GM12892 (cell line): ENCODE data around the gene HOXA3.

Source experiments
- DNase-seq: peaks from one replicate; pipeline ENCODE4 v3.0.0; 2011; ENCODE audit not compliant: insufficient read length
- FAIRE-seq: peaks from 2 replicates; lab custom pipeline; 2011; peaks lifted over from hg19 to GRCh38; lab: Jason Lieb, UNC
- POLR2A ChIP-seq: IDR thresholded peaks from 2 replicates; pipeline ENCODE4 v1.6.1; 2011; ENCODE audit warnings: low read depth, low read length, control low read depth
- POLR2AphosphoS5 ChIP-seq: IDR thresholded peaks from 2 replicates; pipeline ENCODE4 v1.6.1; 2011; ENCODE audit warnings: low read depth, low read length, control low read depth
- TAF1 ChIP-seq: IDR thresholded peaks from 2 replicates; pipeline ENCODE4 v1.6.1; 2011; ENCODE audit warnings: low read depth, mild to moderate bottlenecking, control low read depth, low read length, borderline replicate concordance

HOXA3 gene

DNA sequence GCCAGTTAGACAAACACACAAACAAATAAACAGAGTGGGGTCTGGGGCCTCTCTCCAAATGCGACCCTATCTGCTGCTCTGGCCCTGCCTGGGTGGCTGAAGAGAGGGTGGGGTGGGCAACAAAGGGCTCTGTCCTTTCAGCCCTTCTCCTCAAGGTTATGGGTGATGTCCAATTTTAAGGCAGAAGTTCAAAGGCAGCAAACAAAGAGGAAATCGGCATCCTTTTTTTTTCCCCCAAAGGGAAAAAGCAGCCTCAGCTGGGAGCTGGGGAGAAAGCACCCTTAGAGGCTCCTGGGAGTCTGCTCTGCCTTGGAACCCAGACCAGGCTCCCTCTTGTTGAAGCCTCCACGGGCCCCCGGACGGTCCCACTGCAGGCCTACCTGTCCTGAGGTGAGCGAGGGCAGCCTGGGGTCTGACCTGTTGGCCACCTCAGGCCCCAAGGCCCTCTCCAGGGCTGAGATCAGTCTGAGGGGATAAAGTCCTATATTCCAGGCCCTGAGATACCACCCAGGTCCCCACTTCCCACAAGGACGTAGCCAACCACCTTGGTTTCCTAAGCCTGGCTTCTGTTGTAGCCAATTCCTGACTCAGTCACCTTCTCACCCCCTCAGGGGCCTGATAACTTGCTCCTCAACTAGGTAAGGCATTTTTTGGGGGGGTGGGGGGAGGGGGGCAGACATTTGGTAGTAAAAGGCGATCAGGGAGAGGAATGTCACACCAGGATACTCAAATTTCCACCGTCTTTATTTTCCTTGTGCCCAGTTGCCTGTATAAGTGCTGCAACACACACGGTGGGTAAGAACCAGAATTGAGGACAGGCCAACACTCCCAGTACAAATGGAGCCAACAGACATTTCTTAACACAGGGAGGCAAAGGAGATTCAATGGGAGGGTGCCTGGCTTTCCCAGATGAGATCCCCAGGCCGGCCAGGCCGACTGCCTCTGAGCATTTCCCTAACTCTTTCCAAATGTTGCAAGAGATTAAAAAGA lies 28.3 kb upstream of the HOXA3 start:
- no peak for TF ChIP-seq POLR2A
- FAIRE-seq (no peak), DNase-seq (no peak)

DNA sequence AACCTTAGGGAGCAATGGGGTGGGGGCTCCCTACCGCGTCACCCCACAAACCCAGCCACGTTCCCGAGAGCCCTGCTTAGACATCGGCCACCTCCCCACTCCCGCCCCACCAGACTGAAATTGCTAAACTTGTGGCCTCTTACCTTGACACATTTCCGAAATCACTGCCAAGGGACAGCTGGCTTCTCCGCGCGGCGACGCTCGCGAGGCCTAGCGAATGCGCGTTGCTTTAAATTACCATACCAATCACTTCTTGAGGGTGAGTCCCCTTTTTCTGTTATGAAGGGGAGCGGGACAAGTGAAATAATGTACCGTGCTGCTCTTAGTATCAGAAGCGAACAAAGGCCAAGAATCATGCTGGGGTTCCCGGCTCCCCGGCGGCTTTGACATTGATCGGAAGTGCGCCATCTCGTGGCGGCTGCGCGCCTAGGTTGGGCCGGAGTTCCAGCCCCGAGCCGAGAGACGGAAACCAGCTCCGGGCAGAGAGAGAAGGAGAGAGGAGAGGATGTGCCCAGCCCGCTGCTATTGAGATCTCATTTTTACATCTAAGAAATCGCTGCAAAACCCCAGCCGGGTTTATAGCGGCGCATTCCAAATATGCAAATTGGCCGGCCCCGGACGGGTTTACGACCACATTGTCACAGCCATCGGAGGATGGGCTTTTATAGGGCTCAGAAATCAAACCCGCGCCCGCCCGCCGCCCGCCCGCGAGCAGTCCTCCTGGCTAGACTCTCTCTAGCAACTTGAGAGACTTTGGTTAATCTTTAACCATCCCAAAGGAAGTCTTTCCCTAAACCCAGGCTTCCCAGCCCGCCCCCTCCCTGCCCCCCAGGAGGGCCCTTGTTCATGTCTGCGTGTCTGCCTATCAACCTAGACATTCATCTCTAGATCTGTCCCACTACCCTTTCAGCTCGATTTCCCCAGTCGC lies 27.4 kb upstream of the HOXA3 start:
- DNase-seq (peak; percentile 66), FAIRE-seq (no peak)
- TF ChIP-seq POLR2AphosphoS5 = no peak
- no peak for TF ChIP-seq POLR2A

DNA sequence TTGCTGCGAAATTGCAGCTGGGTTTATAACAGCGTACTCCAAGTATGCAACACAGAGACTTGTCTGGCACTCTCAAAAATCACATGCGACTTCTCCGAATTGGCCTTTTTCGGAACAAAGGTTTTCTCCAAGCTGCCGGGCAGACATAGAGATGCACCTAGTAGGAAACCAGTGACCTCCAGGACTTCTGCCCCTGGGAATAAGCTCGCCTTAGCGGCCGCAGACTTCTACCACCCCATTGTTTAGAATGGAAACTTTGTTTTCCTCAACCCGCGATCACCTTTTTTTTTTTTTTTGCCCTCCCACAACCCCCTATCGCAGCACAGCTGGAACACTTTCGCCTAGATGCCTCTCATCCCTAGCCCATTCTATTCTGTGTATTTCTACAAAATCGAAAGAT lies 26.6 kb upstream of the HOXA3 start:
- no peak for TF ChIP-seq POLR2AphosphoS5
- no peak for TF ChIP-seq POLR2A
- TF ChIP-seq TAF1 = no peak
- FAIRE-seq (no peak), DNase-seq (no peak)

DNA sequence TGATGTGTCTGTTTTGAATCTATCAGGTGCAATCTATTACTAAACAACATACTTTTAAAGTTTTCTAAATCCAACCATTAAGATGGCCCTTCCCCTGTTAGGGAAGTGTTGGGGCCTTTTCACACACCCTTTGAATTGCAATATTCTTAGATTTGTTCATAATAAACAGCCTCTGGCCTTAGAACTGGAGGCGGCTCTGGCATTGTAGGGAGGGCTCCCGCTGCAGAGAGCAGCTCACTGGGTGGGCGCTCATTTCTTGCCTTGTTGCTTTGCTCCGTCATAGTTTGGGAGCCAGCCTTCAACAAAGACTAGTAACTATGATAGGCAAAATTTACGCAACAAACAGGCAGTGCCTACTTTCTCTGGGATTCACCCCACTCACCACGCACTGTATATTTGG lies 26.0 kb upstream of the HOXA3 start:
- TF ChIP-seq POLR2A (no peak), POLR2AphosphoS5 (no peak), TAF1 (no peak)
- FAIRE-seq (no peak), DNase-seq (no peak)

DNA sequence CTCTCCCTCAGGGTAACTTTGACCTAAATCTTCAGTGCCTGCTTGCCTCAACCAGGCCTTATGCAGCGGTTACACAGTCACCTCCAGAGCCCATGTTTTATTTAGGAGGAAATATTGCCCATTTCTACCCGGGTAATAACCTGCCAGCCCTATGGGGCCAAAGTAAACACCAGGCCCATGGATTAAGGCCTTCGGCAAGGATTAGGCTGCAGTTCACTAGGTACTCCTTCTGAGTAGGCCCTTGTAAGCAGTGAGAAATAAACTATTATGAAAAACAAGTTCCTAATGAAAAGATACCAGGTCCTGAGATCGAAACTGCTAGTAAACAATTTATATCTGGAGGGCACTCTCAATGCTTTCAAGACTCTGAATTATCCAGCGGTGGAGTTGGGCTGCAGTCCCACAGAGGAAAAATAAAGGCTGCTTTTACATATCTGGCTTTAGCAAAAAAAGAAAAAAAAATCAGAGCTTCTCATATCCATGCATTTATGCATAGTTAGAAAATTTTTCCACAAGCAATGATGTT lies 25.5 kb upstream of the HOXA3 start:
- FAIRE-seq (no peak), DNase-seq (no peak)
- TF ChIP-seq POLR2AphosphoS5 (no peak), TAF1 (no peak), POLR2A (no peak)

DNA sequence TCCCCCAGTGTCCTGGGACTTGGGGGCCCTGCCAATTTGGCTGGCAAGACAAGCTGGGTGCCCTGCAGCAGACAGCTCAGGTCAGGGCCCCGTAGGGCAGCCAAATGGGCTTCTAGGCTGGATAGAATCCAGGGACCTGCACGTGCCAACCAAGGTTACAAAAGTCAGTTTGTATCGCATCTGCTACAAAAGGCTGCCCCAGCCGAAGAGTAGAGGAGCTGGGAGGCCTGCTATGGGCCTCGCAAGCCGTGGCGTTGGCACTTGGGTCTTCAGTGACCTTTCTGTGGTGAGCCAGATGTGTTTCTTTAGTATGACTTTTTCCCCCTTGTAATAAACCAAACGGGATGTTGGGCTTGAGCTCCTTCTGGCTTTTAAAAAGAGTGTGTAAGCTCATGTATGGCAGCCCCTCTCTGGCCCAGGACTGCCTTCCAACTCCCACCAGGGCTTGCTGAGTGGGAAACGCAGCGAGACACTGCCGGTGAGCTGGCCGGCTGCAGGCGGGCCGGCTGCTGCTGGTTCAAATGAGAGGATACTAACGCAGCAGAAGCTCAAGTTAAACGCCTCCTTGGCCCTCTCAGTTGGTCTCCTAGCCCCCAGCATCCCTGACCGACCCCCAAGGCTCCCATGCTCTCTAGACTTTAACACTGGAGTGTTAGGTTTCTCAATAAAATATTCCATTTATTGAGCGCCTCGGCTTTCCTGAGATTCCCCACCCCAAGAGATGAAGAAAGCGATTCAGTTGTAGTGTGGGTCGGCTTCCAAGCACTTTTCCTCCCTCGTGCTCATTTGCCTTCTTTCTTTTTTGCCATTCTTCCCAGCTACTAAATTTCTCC lies 24.8 kb upstream of the HOXA3 start:
- no peak for TF ChIP-seq POLR2AphosphoS5
- TF ChIP-seq TAF1 = no peak
- TF ChIP-seq POLR2A = no peak
- FAIRE-seq (no peak), DNase-seq (no peak)

DNA sequence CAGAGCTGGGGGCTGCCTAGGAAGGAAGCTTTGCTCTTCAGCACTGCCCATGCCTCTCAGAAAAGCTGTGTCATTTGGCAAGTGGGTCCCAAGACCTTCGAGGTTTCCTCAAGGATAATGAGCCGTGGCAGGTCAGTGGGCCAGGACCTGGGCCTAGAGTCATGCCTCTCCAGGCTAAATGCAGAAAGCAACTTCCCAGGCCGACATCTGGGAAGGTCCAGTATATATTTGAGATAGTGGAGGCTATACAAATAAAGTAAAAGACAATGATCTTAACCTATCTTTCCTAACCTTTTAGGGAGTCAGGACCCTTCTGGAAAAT lies 24.1 kb upstream of the HOXA3 start:
- TF ChIP-seq POLR2A (no peak), POLR2AphosphoS5 (no peak), TAF1 (no peak)
- DNase-seq (no peak), FAIRE-seq (no peak)

DNA sequence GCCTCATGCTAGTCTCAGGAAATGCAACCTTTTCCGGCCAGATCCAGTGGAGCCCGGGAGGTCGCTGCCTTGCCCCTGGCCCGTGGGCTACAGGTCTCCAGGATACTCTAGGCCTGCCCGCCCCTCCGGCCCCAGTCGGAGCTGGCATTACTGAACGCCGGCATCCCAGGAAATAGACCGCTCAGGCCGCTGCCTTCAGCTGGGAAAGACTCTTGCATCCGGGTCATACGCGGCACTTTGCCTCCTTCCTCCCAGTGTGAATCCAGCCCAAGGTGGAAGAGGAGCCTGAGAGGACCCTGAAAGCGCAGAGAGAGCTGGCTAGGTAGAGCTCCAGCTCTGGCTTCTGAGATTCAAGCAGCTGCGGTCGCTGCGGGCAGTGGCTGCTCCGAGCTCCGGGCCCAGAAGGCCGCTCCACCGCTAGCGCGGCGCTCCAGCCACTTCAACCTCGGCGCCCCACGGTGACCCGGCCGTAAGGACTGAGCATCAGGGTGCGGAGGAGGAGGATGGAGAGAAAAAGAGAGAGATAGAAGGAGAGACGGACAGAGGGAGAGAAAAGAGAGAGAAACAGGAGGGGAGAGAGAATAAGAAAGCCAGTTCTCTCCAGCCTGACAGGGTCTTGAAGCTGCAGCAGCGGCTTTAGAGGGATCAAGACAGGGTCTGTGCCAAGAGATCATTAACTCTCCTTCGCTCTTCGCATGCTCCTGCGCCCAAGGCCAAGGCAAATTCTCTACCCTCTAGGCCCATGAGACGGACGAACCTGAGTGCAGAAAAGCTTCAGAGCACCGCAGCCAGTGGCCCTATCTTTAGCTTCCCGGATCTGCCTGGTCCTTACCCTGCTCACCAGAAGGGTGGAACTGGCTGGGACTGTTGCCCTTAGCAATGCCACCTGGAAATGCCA lies 23.5 kb upstream of the HOXA3 start:
- FAIRE-seq (no peak), DNase-seq (no peak)
- TF ChIP-seq POLR2A (no peak), POLR2AphosphoS5 (no peak), TAF1 (no peak)

DNA sequence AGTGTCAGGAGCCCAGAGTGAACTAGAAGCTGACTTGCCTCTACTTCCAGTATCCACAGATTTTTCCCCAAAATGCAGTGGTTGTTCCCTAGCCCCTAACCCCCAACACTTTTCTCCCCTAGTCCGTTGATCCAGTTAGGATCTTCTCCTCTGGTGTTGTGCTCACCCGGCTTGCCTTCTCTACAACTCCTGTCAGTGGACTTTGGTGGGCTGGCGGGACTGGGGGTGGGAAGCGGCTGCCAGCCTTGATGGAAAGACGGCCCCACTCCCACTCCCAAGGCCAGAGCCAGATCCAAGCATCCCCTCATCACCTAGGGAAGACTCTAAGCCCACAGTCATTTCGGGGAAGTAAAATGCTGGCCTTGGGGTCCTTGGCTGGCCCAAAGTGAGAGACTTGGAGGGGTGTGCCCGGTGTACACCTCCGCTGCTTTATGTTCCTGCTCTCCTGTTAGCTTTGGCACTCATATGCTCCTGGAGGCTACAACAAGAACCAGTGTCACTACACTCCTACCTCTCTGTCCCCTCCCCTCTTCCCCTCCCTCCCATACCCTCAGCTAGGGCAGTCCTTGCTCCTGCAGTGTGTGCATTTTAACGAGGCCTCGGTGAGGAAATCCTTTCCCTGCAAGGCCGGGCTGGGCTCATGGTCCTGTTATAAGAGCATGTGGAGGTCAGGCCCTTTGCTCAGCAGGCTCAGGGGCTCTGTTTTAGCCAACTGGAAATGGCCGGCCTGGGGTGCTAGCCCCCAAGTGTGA lies 22.7 kb upstream of the HOXA3 start:
- DNase-seq = no peak
- TF ChIP-seq TAF1 = no peak
- TF ChIP-seq POLR2A = no peak
- TF ChIP-seq POLR2AphosphoS5 = no peak
- no peak for FAIRE-seq
